Measurements from ENCODE around the gene HOXD1. TPM values are rescaled to one million over a fixed set of nuclear protein-coding genes. Genes with fewer than 3 reads are reported as not detected.
A peak's percentile ranks its signal among the peaks of the same experiment; 100 is the strongest.

Gene HOXD1
- total RNA-seq, 2 donors from 2014 or later = 0.18 TPM

- H3K9me3 ChIP-seq (ENCODE audit: control insufficient read depth, low read length) = peaks cover 9% of the 10 kb centered on the region
- no peak overlapping the region for H3K27ac Mint-ChIP-seq
- 10% methylated on average over 11 to 22 of the region's 22 CpGs for WGBS, 2 experiments (ENCODE audit: insufficient coverage in 1 of 2, insufficient read length in 1 of 2)
Observed at GRCh38 chr2:176161825-176162626, 26.4 kb upstream of the HOXD1 start.

GRCh38 chr2:176162911-176163671 lies 25.4 kb upstream of the HOXD1 start:
- DNase-seq = peak; percentile 55
- no peaks in the 10 kb centered on the region for H3K9me3 Mint-ChIP-seq
- peaks cover 100% of the 10 kb centered on the region for H3K27me3 ChIP-seq (ENCODE audit: control insufficient read depth, insufficient read depth, low read length, poor library complexity, severe bottlenecking)
- H3K27ac Mint-ChIP-seq = no peak overlapping the region
- peaks cover 99% of the 10 kb centered on the region for H3K27me3 Mint-ChIP-seq (ENCODE audit: insufficient read depth)
- 2% methylated on average over 10 to 29 of the region's 29 CpGs for WGBS, 2 experiments (ENCODE audit: insufficient coverage in 1 of 2, insufficient read length in 1 of 2)
- H3K4me3 Mint-ChIP-seq = no peak overlapping the region
- no peaks in the 10 kb centered on the region for H3K4me1 ChIP-seq (ENCODE audit: control insufficient read depth, insufficient read depth, low read length)
- peaks cover 9% of the 10 kb centered on the region for H3K9me3 ChIP-seq (ENCODE audit: control insufficient read depth, low read length)
- H3K36me3 ChIP-seq (ENCODE audit: control insufficient read depth, insufficient read depth, low read length) = no peaks in the 10 kb centered on the region
- H3K9ac ChIP-seq (ENCODE audit: extremely low read depth, low read length, poor library complexity, severe bottlenecking) = no peak overlapping the region
- H3K4me1 Mint-ChIP-seq = peaks cover 16% of the 10 kb centered on the region
- H3K4me3 ChIP-seq (ENCODE audit: low read length) = no peak overlapping the region
- no peaks in the 10 kb centered on the region for H3K36me3 Mint-ChIP-seq (ENCODE audit: low read depth)
- H3K27ac ChIP-seq (ENCODE audit: low read depth, low read length) = no peak overlapping the region
- TF ChIP-seq CTCF (conservative IDR thresholded peaks at IDR 0.05) = no peak

More at GRCh38 chr2:176161825-176162626, 26.4 kb upstream of the HOXD1 start:
- Histone ChIP-seq H3K27ac (ENCODE audit: low read depth, low read length) (no peak overlapping the region), H3K9ac (ENCODE audit: extremely low read depth, low read length, poor library complexity, severe bottlenecking) (no peak overlapping the region), H3K27me3 (ENCODE audit: control insufficient read depth, insufficient read depth, low read length, poor library complexity, severe bottlenecking) (peaks cover 100% of the 10 kb centered on the region), H3K36me3 (ENCODE audit: control insufficient read depth, insufficient read depth, low read length) (no peaks in the 10 kb centered on the region), H3K4me3 (ENCODE audit: low read length) (no peak overlapping the region), H3K4me1 (ENCODE audit: control insufficient read depth, insufficient read depth, low read length) (peaks cover 3% of the 10 kb centered on the region)
- DNase-seq = peak; percentile 53
- Mint-ChIP-seq H3K9me3 (no peaks in the 10 kb centered on the region), H3K4me3 (no peak overlapping the region), H3K27me3 (ENCODE audit: insufficient read depth) (peaks cover 98% of the 10 kb centered on the region), H3K4me1 (peaks cover 21% of the 10 kb centered on the region), H3K36me3 (ENCODE audit: low read depth) (no peaks in the 10 kb centered on the region)
- no peak for TF ChIP-seq CTCF (conservative IDR thresholded peaks at IDR 0.05)

GRCh38 chr2:176163672-176164056 lies 24.8 kb upstream of the HOXD1 start:
- peaks cover 9% of the 10 kb centered on the region for H3K9me3 ChIP-seq (ENCODE audit: control insufficient read depth, low read length)
- Mint-ChIP-seq H3K9me3 (no peaks in the 10 kb centered on the region), H3K4me3 (no peak overlapping the region), H3K27ac (no peak overlapping the region), H3K36me3 (ENCODE audit: low read depth) (no peaks in the 10 kb centered on the region), H3K27me3 (ENCODE audit: insufficient read depth) (peaks cover 99% of the 10 kb centered on the region), H3K4me1 (peaks cover 15% of the 10 kb centered on the region)
- no peak for TF ChIP-seq CTCF (conservative IDR thresholded peaks at IDR 0.05)
- H3K4me1 ChIP-seq (ENCODE audit: control insufficient read depth, insufficient read depth, low read length) = no peaks in the 10 kb centered on the region
- H3K4me3 ChIP-seq (ENCODE audit: low read length) = no peak overlapping the region
- H3K27ac ChIP-seq (ENCODE audit: low read depth, low read length) = no peak overlapping the region
- no peak overlapping the region for H3K9ac ChIP-seq (ENCODE audit: extremely low read depth, low read length, poor library complexity, severe bottlenecking)
- no peaks in the 10 kb centered on the region for H3K36me3 ChIP-seq (ENCODE audit: control insufficient read depth, insufficient read depth, low read length)
- H3K27me3 ChIP-seq (ENCODE audit: control insufficient read depth, insufficient read depth, low read length, poor library complexity, severe bottlenecking) = peaks cover 100% of the 10 kb centered on the region
- WGBS, 2 experiments (ENCODE audit: insufficient coverage in 1 of 2, insufficient read length in 1 of 2) = 0 to 6% methylated on average over 3 to 12 of the region's 12 CpGs
- DNase-seq = peak; percentile 60
